Pancreas (tissue), 10 donors: ENCODE results near the gene PLA2G2D. TPM values are rescaled to one million over a fixed set of nuclear protein-coding genes. Genes with fewer than 3 reads are reported as not detected.

ENCODE experiments used
- ATAC-seq, 4 donors: fragments of 200-7000 bp; cut with Tn5 transposase; one replicate each; pipeline versions ENCODE4 v1.8.0 to v1.9.1; 2020; ENCODE audit warnings: mild to moderate bottlenecking in 4 of 4, moderate library complexity in 4 of 4
- DNase-seq, 6 donors: peaks; one replicate each; pipeline ENCODE4 v3.0.0-alpha.2; 2020
- FAIRE-seq: peaks from 2 replicates; lab custom pipeline; 2012; peaks lifted over from hg19 to GRCh38; lab: Jason Lieb, UNC
- H3K27ac ChIP-seq, 4 donors: fragments of 200-600 bp; sonication (generic); 1 replicate in 3 of 4; 2 replicates in 1 of 4; pipeline versions ENCODE4 v1.5.0 to v1.8.0; 2020
- H3K27me3 ChIP-seq, 4 donors: fragments of 200-600 bp; one replicate each; pipeline ENCODE4 v1.8.0; 2021
- H3K36me3 ChIP-seq, 3 donors: fragments of 200-600 bp; sonication (generic) in 1 of 3; one replicate each; pipeline versions ENCODE4 v1.5.0 to v1.8.0; 2020 to 2021
- H3K4me1 ChIP-seq, 3 donors: fragments of 200-600 bp; one replicate each; pipeline ENCODE4 v1.8.0; 2021
- H3K4me3 ChIP-seq, 4 donors: fragments of 200-600 bp; sonication (generic) in 2 of 4; one replicate each; pipeline versions ENCODE4 v1.5.0 to v1.8.0; 2020 to 2021
- H3K9me3 ChIP-seq, 4 donors: fragments of 200-600 bp; one replicate each; pipeline ENCODE4 v1.8.0; 2021
- WGBS, 2 donors: extraction: QIAGEN DNeasy Blood & Tissue Kit; methylation state at CpG; one replicate each; pipeline ENCODE4 v1.1.7; 2013; 5-methylcytosine and 5-hydroxymethylcytosine counted together
- intact Hi-C, 3 donors: fragments of 100-400 bp; cut with DNase I; formaldehyde crosslinking; loops; one replicate each; pipeline versions ENCODE4 v1.11.1 to v1.14.2; 2022
- polyA plus RNA-seq, 2 donors: library from polyadenylated mRNA; stranded (reverse); fragments of 200-250 nt; gene quantifications; one replicate each; pipeline ENCODE4 v1.2.3, GENCODE V29; 2013
- total RNA-seq, 6 donors: library from RNA; stranded (reverse); fragmentation: NEBNext Ultra II Directional in 4 of 6; extraction: Animal tissue kit (Norgen Biotek cat#: 25700) in 4 of 6; gene quantifications; one replicate each; pipeline versions ENCODE4 v1.2.1 to v1.2.4, GENCODE V29; 2021 to 2023
- TF ChIP-seq, protein P1 (sequence below), 4 donors: fragments of 200-600 bp; sonication (generic) in 3 of 4; IDR thresholded peaks; one replicate each; pipeline versions ENCODE4 v1.5.0 to v1.8.0; 2021; ENCODE audit warnings: antibody characterized with exemption in 4 of 4
- donor health status: healthy with polysubstance abuse.
- donor health status: DM: no; HTN: no; CAD: no; lungs with moderate emphysema.
- donor health status: DM: no; HTN: no; CAD: no.
- donor health status: control.
- donor health status: control.
- donor health status: Bipolar disorder and iron deficiency.
- donor health status: DM: yes; HTN: yes; CAD: no.
- donor health status: DM: no; HTN: no; CAD: no.
- donor health status: DM: no; HTN: no; CAD: no.
- donor health status: DM: yes; HTN: yes; CAD: no.

Gene PLA2G2D
- total and polyA plus RNA-seq, 8 donors = 0.25 TPM; not detected in 7

DNA sequence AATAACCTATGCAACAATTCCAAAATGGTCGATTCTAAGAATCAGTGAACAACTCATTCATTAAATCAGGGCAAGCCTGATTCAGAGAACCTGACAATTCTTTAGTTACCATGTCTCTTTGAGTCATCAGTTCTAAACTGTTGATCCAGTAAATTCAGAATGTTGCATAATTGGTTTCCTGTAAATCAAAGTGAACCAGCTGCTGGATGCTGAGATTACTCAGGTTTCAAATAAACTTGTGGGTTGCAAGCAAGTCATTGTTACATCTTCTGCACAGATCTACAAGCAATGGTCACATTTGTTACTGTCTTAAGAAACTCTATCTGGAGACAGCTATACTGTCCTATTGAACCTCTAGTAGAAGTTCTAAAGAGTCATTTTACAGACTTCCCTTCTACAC is 16.5 kb downstream of the PLA2G2D start:
- H3K27ac ChIP-seq = no peak overlapping the region
- DNase-seq (no peak), ATAC-seq (no peak), FAIRE-seq (no peak)
- H3K27me3 ChIP-seq = no peaks in the 10 kb centered on the region
- WGBS, 2 donors = 54 to 64% methylated on average over 1 of the region's 1 CpG
- no peak overlapping the region for H3K4me3 ChIP-seq
- no peaks in the 10 kb centered on the region for H3K9me3 ChIP-seq
- no peaks in the 10 kb centered on the region for H3K4me1 ChIP-seq
- H3K36me3 ChIP-seq = no peaks in the 10 kb centered on the region
- intact Hi-C loops = no loop called here
- TF ChIP-seq, protein P1, sequence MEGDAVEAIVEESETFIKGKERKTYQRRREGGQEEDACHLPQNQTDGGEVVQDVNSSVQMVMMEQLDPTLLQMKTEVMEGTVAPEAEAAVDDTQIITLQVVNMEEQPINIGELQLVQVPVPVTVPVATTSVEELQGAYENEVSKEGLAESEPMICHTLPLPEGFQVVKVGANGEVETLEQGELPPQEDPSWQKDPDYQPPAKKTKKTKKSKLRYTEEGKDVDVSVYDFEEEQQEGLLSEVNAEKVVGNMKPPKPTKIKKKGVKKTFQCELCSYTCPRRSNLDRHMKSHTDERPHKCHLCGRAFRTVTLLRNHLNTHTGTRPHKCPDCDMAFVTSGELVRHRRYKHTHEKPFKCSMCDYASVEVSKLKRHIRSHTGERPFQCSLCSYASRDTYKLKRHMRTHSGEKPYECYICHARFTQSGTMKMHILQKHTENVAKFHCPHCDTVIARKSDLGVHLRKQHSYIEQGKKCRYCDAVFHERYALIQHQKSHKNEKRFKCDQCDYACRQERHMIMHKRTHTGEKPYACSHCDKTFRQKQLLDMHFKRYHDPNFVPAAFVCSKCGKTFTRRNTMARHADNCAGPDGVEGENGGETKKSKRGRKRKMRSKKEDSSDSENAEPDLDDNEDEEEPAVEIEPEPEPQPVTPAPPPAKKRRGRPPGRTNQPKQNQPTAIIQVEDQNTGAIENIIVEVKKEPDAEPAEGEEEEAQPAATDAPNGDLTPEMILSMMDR (IDR thresholded peaks at IDR 0.05) = no peak

DNA sequence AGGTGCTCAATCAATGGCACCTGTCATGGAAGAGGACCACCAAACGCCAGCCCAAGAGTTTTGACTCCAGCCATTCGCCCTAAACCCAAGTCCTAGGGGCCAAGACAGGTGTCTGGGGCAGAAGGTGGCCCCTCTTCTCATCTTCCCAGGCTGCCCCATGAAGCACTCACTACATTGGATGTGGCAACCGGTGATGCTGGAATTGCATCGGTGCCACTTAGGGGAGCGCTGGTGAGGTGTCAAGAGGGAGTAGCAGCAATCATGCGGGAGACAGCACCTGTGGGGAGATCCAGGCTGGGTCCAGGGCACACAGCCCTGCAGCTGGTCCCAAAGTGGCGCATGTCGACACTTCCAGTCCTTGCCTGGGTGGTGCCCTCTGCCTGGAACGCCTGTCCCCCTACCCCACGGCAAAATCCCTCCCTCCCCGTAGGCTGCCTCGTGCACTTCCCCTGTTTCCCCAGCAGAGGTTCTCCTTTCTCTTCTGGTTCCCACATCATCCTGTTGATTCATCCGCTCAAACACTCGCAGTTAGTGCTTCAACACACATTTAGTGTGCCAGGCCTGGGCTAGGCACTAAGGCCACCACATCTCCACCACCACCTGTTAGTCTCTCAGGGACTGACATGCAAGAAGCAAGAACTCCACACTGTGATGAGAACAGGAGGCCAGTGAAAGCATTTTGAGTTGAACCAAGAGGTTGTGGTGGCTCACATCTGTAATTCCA is 18.5 kb downstream of the PLA2G2D start:
- WGBS, 2 donors = 42 to 44% methylated on average over 14 of the region's 14 CpGs
- DNase-seq (peak in 2 of 6 donors; percentile 22 to 26), ATAC-seq (peak in 3 of 4 donors; percentile 79 to 91 (median 88)), FAIRE-seq (no peak)
- Histone ChIP-seq H3K27me3 (no peaks in the 10 kb centered on the region), H3K4me3 (no peak overlapping the region), H3K4me1 (no peaks in the 10 kb centered on the region), H3K27ac (no peak overlapping the region), H3K36me3 (no peaks in the 10 kb centered on the region), H3K9me3 (no peaks in the 10 kb centered on the region)
- intact Hi-C loops = no loop called here
- TF ChIP-seq, protein P1 (IDR thresholded peaks at IDR 0.05) = peak; percentile 21 to 63 (median 48)

DNA sequence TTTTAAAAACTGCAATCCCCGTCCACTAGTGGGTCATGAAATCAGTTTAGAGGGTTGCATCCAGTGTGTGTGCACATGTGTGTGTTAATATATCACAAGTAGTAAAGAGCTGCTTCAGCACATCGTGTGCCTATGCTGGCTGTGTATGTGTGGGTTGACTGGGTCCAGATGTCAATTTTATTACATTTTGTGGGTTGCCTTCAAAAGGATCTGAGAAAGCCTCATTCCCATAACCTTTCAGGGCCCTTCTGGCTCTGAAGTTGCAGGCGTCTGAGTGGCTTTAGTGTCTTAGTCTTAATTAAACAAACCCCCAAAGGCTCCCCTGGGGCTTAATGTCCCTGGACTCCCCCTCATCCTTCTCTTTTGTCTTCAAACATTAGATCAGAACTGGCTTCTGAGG is 19.8 kb downstream of the PLA2G2D start:
- Histone ChIP-seq H3K27me3 (no peaks in the 10 kb centered on the region), H3K27ac (no peak overlapping the region), H3K4me3 (no peak overlapping the region), H3K36me3 (no peaks in the 10 kb centered on the region), H3K4me1 (no peaks in the 10 kb centered on the region), H3K9me3 (no peaks in the 10 kb centered on the region)
- WGBS, 2 donors = 55 to 60% methylated on average over 3 of the region's 3 CpGs
- TF ChIP-seq, protein P1 (IDR thresholded peaks at IDR 0.05) = no peak
- intact Hi-C loops = no loop called here
- FAIRE-seq (no peak), DNase-seq (no peak), ATAC-seq (no peak)

DNA sequence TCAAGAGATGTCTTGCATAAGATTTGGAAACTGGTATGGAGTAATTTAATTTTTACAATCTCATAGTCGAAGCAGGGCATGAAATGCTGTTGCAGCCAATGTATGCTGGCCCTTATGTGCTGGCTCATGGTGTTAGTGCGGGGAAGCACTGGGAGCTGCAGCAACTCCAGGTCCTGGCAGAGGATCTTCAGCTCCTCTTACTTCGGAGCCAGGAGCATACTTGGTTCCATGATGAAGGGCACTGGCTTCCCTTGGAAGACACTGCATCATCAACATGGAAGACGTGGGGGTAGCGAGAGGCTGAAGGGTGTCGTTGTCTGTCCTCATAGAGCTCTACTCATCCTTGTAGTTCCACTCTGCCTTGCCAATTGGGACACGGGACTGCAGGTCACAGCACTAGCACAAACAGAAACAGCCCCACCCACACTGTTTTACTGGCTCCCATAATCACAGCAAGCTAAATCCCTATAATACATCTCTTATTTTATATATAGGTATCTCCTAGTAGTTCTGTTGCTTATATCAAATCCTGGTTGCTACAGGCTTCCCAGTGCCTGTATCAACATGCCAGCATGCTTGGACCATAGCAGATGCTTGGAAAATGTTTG is 22.4 kb downstream of the PLA2G2D start:
- FAIRE-seq (no peak), ATAC-seq (no peak), DNase-seq (no peak)
- intact Hi-C loops = no loop called here
- WGBS, 2 donors = 76 to 79% methylated on average over 7 of the region's 7 CpGs
- no peaks in the 10 kb centered on the region for H3K36me3 ChIP-seq
- H3K27me3 ChIP-seq = no peaks in the 10 kb centered on the region
- H3K4me3 ChIP-seq = no peak overlapping the region
- H3K4me1 ChIP-seq = no peaks in the 10 kb centered on the region
- H3K9me3 ChIP-seq = no peaks in the 10 kb centered on the region
- H3K27ac ChIP-seq = no peak overlapping the region
- TF ChIP-seq, protein P1 (IDR thresholded peaks at IDR 0.05) = no peak
